Loucy (cell line): Measurements from ENCODE around the gene DROSHA.

ENCODE experiments used
- H2AFZ ChIP-seq: fragments of 200-600 bp; sonication (generic); 2 replicates; pipeline ENCODE4 v1.6.0; 2016; ENCODE audit warnings: antibody characterized with exemption, mild to moderate bottlenecking, low read length, moderate library complexity
- H3F3A ChIP-seq: fragments of 200-600 bp; 2 replicates; pipeline ENCODE4 v1.6.0; 2016; ENCODE audit warnings: antibody characterized with exemption, low read depth, mild to moderate bottlenecking
- H3K27me3 ChIP-seq: fragments of 200-600 bp; sonication (generic); 2 replicates; pipeline ENCODE4 v1.6.1; 2014; ENCODE audit warnings: low read length, mild to moderate bottlenecking; ENCODE audit not compliant: insufficient read depth, poor library complexity, severe bottlenecking
- H3K36me3 ChIP-seq: fragments of 200-600 bp; sonication (generic); 2 replicates; pipeline ENCODE4 v1.6.1; 2016; ENCODE audit warnings: low read length; ENCODE audit not compliant: insufficient read depth
- H3K4me1 ChIP-seq: fragments of 200-600 bp; sonication (generic); 2 replicates; pipeline ENCODE4 v1.5.1; 2014; ENCODE audit warnings: low read length, mild to moderate bottlenecking; ENCODE audit not compliant: insufficient read depth, poor library complexity, severe bottlenecking
- H3K4me2 ChIP-seq: fragments of 200-600 bp; sonication (generic); 2 replicates; pipeline ENCODE4 v1.6.0; 2014; ENCODE audit warnings: antibody characterized with exemption, low read length, low read depth, mild to moderate bottlenecking; ENCODE audit not compliant: poor library complexity, severe bottlenecking
- H3K4me3 ChIP-seq: fragments of 200-600 bp; sonication (generic); 2 replicates; pipeline ENCODE4 v1.5.1; 2014; ENCODE audit warnings: low read length, mild to moderate bottlenecking, mixed read lengths; ENCODE audit not compliant: poor library complexity, severe bottlenecking
- H3K79me2 ChIP-seq: fragments of 200-600 bp; sonication (generic); 2 replicates; pipeline ENCODE4 v1.6.1; 2014; ENCODE audit warnings: low read length; ENCODE audit not compliant: insufficient read depth
- H3K9ac ChIP-seq: fragments of 200-600 bp; sonication (generic); 2 replicates; pipeline ENCODE4 v1.6.0; 2014; ENCODE audit warnings: mild to moderate bottlenecking, low read depth, low read length, moderate library complexity; ENCODE audit not compliant: poor library complexity, severe bottlenecking
- H3K9me2 ChIP-seq: fragments of 200-600 bp; sonication (generic); replicated peaks from 2 replicates; pipeline ENCODE4 v1.6.1; 2016; ENCODE audit warnings: low read depth, low read length, mixed read lengths
- H3K9me3 ChIP-seq: fragments of 200-600 bp; sonication (generic); 2 replicates; pipeline ENCODE4 v1.6.1; 2014; ENCODE audit warnings: mild to moderate bottlenecking, antibody characterized with exemption, low read length, low read depth; ENCODE audit not compliant: insufficient read depth
- H4K20me1 ChIP-seq: fragments of 200-600 bp; sonication (generic); 2 replicates; pipeline ENCODE4 v1.6.0; 2014; ENCODE audit warnings: antibody characterized with exemption, low read length, mild to moderate bottlenecking; ENCODE audit not compliant: insufficient read depth, poor library complexity, severe bottlenecking
- EZH2phosphoT487 ChIP-seq: fragments of 200-600 bp; IDR thresholded peaks from 2 replicates; pipeline ENCODE4 v1.6.1; 2018; ENCODE audit warnings: antibody characterized with exemption, mild to moderate bottlenecking, moderate library complexity, borderline replicate concordance
- TF ChIP-seq, protein P1 (sequence below): fragments of 200-600 bp; sonication (generic); conservative IDR thresholded peaks from 2 replicates; pipeline ENCODE4 v1.5.1; 2014; ENCODE audit warnings: mild to moderate bottlenecking, antibody characterized with exemption, low read length

DROSHA gene

DNA sequence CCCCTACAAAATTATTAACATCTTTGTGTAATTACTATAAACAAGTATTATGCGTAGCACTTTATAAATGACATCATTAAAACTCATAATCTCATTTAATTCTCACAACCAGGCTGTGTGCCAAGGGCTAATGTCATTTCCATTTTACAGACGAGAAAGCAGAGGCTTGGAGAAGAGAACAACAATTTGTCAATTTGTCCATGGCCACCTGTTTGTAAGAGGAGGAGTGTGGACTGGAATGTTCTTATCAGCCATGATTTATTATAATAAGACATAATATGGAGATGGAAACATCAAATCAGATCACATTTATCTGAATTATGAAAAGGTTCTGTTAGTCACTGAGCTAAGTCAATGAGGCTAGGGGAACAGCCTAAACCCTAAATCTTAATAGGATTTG is 97.0 kb downstream of the DROSHA start:
- Histone ChIP-seq H3K79me2 (peaks cover 8% of the 10 kb centered on the region; the same call in 1 of the 2 replicates), H3K27me3 (no peaks in the 10 kb centered on the region), H3K4me2 (no peak overlapping the region), H3K9me2 (no peaks in the 10 kb centered on the region), H2AFZ (no peak overlapping the region), H3F3A (no peaks in the 10 kb centered on the region), H3K4me3 (no peak overlapping the region), H3K9me3 (no peaks in the 10 kb centered on the region), H4K20me1 (no peaks in the 10 kb centered on the region), H3K9ac (no peak overlapping the region), H3K36me3 (peaks cover 65% of the 10 kb centered on the region), H3K4me1 (peaks cover 17% of the 10 kb centered on the region)
- no peak for TF ChIP-seq EZH2phosphoT487
- TF ChIP-seq, protein P1, sequence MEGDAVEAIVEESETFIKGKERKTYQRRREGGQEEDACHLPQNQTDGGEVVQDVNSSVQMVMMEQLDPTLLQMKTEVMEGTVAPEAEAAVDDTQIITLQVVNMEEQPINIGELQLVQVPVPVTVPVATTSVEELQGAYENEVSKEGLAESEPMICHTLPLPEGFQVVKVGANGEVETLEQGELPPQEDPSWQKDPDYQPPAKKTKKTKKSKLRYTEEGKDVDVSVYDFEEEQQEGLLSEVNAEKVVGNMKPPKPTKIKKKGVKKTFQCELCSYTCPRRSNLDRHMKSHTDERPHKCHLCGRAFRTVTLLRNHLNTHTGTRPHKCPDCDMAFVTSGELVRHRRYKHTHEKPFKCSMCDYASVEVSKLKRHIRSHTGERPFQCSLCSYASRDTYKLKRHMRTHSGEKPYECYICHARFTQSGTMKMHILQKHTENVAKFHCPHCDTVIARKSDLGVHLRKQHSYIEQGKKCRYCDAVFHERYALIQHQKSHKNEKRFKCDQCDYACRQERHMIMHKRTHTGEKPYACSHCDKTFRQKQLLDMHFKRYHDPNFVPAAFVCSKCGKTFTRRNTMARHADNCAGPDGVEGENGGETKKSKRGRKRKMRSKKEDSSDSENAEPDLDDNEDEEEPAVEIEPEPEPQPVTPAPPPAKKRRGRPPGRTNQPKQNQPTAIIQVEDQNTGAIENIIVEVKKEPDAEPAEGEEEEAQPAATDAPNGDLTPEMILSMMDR = no peak

DNA sequence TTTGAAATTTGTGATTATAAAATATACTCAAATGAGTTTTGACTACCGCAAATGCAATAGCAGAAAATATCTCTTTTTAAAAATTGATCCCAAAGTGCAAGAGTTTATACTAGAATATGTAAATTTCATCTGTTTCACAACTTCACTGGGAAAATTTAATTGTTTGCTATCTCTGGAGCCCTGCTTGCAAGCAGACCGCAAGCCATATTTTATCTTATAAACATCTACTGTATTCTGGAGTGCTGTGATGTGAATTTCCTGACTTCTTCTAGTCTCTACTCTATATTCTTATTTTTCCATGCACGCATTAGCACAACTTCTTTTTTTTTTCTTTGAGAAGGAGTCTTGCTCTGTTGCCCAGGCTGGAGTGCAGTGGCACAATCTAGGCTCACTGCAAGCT is 98.7 kb downstream of the DROSHA start:
- no peaks in the 10 kb centered on the region for H3K27me3 ChIP-seq
- H3K9me3 ChIP-seq = no peaks in the 10 kb centered on the region
- no peak overlapping the region for H3K9ac ChIP-seq
- H3K9me2 ChIP-seq = no peaks in the 10 kb centered on the region
- H3K4me3 ChIP-seq = no peak overlapping the region
- no peak overlapping the region for H2AFZ ChIP-seq
- peaks cover 55% of the 10 kb centered on the region for H3K36me3 ChIP-seq
- no peak for TF ChIP-seq EZH2phosphoT487
- TF ChIP-seq, protein P1 = no peak
- H3K79me2 ChIP-seq = no peaks in the 10 kb centered on the region
- H3F3A ChIP-seq = no peaks in the 10 kb centered on the region
- peaks cover 32% of the 10 kb centered on the region for H3K4me1 ChIP-seq
- no peaks in the 10 kb centered on the region for H4K20me1 ChIP-seq
- H3K4me2 ChIP-seq = no peak overlapping the region

- H3F3A ChIP-seq = 0 out of 2 replicates have a peak, but pooled peaks cover 7% of the 10 kb centered on the region
- H3K9me3 ChIP-seq = no peaks in the 10 kb centered on the region
- peaks cover 35% of the 10 kb centered on the region for H3K36me3 ChIP-seq
- peak overlapping the region; percentile 19 for H3K4me3 ChIP-seq
- H3K9ac ChIP-seq = peak overlapping the region; percentile 45
- H3K4me1 ChIP-seq = peaks cover 56% of the 10 kb centered on the region
- H3K79me2 ChIP-seq = no peaks in the 10 kb centered on the region
- no peaks in the 10 kb centered on the region for H3K9me2 ChIP-seq
- TF ChIP-seq EZH2phosphoT487 = no peak
- TF ChIP-seq, protein P1 = no peak
- no peak overlapping the region for H2AFZ ChIP-seq
- H3K27me3 ChIP-seq = no peaks in the 10 kb centered on the region
- no peaks in the 10 kb centered on the region for H4K20me1 ChIP-seq
- H3K4me2 ChIP-seq = peak overlapping the region; percentile 69
Observed at GRCh38 chr5:31427724-31428309, 104.1 kb downstream of the DROSHA start.
